ENCODE data around the gene ACAT1. TPM values are rescaled to one million over a fixed set of nuclear protein-coding genes. Genes with fewer than 3 reads are reported as not detected.
"Not testable (repeated sequence)": the region's sequence is repeated elsewhere in the genome, so short reads cannot be mapped to it uniquely, and the experiment has no call there.

ACAT1 gene
- total RNA-seq, 1 experiment from 2014 or later, result 60.1 TPM

DNA sequence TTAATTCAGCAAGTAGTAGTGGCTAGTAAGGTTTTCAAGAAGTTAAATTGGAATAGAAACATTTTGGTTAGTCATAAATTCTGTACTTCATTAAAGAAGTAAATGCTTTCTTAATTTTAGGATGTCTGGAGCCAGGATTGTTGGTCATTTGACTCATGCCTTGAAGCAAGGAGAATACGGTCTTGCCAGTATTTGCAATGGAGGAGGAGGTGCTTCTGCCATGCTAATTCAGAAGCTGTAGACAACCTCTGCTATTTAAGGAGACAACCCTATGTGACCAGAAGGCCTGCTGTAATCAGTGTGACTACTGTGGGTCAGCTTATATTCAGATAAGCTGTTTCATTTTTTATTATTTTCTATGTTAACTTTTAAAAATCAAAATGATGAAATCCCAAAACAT, 25.8 kb downstream of the ACAT1 start:
- DNase-seq (ENCODE audit: low read depth), result no peak

DNA sequence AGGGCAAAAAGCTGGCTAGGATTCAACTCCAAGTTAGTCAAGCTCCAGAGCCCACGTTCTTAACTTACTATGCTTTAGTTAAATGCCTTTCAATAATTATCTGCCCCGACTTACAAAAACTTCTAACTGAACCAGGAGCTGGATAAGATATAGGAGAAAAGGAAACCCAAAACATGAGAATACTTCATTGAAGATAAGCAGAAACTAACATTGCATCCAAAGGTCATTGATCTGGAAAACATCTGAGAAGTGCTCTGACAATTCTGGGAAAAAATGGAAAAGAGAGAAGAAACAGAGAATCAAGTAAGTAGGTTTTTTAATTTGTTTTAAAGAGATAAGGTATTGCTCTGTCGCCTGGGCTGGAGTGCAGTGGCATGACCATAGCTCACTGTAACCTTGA, 27.2 kb downstream of the ACAT1 start:
- no peak for DNase-seq (ENCODE audit: low read depth)

DNA sequence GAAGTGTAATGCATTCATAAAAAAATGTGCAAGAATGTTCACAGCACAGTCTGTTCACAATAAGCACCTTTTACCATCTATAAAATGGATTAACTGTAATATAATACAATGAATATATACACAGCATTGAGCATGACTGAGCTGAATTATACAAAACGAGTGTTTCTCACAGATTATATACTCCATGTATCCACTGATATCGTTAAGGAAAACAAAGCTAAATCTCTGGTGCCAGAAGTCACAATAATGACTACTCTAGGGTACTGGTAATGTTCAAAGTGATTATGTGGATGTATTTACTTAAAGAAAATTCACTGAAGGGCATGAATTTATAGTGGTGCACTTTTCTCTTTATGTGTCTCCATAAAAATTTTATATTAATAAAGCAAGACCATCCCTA, 33.2 kb downstream of the ACAT1 start:
- DNase-seq (ENCODE audit: low read depth), result no peak

DNA sequence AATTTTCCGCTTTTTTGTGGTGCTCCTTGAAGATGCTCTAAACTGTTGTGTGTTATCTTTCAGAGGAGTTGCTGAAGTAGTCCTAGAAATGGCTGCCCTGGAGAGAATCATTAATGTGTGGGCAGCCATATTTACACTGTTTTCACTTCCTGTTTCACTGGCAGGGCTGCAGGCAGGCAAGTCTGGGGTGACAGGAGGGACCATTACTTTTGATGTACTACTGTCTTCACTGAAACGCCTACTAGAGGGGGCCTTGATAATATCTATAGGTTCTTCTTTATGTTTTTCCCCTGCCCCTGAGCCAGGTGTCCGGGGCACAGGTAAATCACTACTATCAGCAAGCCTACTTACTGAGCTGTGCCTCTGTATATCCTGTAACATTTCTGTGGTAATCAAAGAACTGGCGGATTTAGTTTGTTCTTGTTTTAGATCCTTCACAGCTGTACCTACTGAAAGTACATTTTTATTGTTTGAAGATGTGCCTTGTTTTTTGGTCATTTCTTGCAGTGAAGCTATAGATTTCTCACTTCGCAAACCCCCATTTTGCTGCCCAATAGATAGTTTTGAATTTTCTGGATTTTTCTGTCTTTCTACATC, 39.7 kb downstream of the ACAT1 start:
- DNase-seq (ENCODE audit: low read depth), result no peak

DNA sequence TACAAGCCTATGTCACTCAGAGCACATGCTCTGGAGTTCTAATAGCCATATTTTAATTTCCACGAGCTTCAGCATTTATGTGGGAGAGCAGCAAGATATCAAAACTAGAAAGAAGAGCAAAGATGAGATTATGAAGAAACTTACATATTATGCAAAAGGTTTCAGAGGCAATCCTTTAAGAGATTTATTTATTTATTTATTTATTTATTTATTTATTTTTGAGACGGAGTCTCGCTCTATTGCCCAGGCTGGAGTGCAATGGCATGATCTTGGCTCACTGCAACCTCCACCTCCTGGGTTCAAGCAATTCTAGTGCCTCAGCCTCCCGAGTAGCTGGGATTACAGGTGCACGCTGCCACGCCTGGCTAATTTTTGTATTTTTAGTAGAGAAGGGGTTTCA, 41.5 kb downstream of the ACAT1 start:
- not testable (repeated sequence) for DNase-seq (ENCODE audit: low read depth)

DNA sequence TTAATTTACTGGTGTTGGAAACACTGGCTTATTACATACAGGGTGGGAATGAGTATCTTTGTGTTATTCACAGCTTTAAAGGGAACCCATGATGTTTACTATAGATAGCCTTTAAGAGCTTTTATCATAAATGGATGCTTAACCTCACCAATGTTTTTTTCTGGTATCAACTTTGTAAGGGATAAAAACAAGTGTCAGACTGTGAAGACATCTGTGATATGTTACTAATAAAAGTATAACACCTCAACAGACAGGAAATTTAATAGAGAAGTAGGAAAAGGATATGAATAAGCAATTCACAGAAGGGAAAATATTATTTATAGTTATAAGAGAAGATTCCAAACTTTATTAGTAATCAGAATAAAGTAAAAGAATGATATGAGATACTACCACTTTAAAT, 46.3 kb downstream of the ACAT1 start:
- DNase-seq (ENCODE audit: low read depth), result no peak

DNA sequence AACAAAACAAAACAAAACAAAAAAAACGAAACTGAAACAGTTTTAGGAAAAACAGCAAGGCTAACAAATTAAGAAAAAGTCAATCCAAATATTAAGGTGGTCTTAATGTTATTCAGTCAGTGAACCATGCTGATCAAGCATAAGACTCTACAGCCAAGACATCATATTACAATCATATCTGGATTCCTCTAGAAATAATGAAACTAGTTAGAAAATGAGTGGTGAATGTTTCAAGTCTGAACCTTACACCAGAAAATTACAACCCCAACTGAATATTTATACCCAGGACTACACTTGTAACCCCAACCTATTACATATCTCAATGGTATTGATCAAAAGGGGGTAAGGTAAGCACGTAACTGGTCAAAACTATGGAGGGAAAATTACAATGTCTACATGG, 48.8 kb downstream of the ACAT1 start:
- DNase-seq (ENCODE audit: low read depth), result no peak

DNA sequence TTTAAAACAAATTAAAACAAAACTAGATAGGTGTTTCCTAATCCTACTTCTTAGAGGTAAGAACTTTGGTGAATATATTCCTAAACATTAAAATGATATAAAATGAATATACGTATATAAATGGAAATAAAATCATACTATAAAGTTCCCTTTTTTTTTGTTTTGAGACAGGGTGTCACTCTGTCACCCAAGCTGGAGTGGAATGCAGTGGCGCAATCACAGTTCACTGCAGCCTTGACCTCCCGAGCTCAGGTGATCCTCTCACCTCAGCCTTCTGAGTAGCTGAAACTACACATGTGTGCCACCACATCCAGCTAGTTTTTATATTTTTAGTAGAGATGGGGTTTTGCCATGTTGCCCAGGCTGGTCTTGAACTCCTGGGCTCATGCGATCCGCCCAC, 56.2 kb downstream of the ACAT1 start:
- no peak for DNase-seq (ENCODE audit: low read depth)

DNA sequence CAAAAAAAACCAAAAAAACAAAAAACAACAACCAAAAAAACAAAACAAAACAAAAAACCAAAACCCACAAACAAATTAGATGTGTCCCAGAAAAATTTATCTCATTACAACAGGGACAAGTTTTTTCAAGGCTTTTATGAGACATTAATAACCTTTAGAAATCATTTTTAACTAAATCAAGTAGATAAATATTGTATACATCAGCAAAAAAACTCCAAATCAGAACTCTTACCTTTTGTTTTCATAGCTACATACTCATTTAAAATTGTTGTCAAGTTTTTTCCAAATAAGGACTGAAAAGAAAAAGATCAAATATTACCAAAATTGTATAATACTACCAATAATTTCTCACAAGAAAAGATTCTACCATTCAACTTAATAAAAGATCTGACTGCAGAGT, 72.4 kb downstream of the ACAT1 start:
- no peak for DNase-seq (ENCODE audit: low read depth)

DNA sequence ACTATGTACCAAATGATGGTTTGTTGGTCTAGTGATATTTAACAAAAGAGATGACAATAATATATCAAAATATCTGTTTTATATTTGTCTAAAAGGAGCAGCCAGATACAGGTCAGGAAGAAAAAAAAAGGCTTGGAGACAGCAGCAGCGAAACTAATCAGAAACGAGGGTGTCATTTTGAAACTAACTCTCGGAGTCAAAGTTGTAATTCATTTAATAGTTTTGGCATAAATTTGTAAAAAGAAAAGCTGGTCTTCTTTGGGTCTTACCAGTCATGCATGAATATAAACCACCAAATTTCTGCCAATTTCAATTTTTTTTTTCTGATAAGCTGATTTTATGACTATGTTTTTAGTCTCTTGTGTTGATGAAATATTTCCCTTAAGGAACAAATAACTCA, 75.5 kb downstream of the ACAT1 start:
- no peak for DNase-seq (ENCODE audit: low read depth)

Other genes with a start within 250 kb of the ACAT1 start
- 15.6 and 15.7 TPM in 2 replicates for gene RAB39A, start 193.1 kb upstream of the ACAT1 start, total RNA-seq (2014; rRNA removed; shearing (Covaris generic))
- 25.0 and 26.4 TPM in 2 replicates for gene CUL5, start 112.7 kb upstream of the ACAT1 start, total RNA-seq (2014; rRNA removed; shearing (Covaris generic))
- 12.0 and 12.7 TPM in 2 replicates for gene NPAT, start 101.1 kb downstream of the ACAT1 start, total RNA-seq (2014; rRNA removed; shearing (Covaris generic))
- 20.8 and 41.9 TPM in 2 replicates for gene ATM, start 101.5 kb downstream of the ACAT1 start, total RNA-seq (2014; rRNA removed; shearing (Covaris generic))

Measured in Daoy (cell line).